H1 (cell line): ENCODE results near the gene ST8SIA2. TPM values are rescaled to one million over a fixed set of nuclear protein-coding genes. Genes with fewer than 3 reads are reported as not detected.

Experiments used
- CTCF ChIA-PET: fragments of 300-600 bp; sonication (Branson Sonifier 250); formaldehyde crosslinking; loops from one replicate; lab custom pipeline; 2021; ENCODE audit not compliant: partially characterized antibody; lab: Charles Lee
- POLR2A ChIA-PET: fragments of 300-600 bp; sonication (Branson Sonifier 250); formaldehyde crosslinking; loops from one replicate; lab custom pipeline; 2021; ENCODE audit warnings: inconsistent platforms; ENCODE audit not compliant: partially characterized antibody; lab: Charles Lee
- DNase-seq, 2 experiments: peaks; one replicate each; pipeline versions ENCODE4 v3.0.0 to v3.0.0-alpha.2; 2010 to 2022; ENCODE audit warnings: low spot score in 2 of 2, low read depth in 1 of 2, mixed read lengths in 1 of 2
- FAIRE-seq: peaks from 2 replicates; lab custom pipeline; 2011; peaks lifted over from hg19 to GRCh38; lab: Jason Lieb, UNC
- H2AFZ ChIP-seq: 2 replicates; pipeline ENCODE4 v1.8.1; 2012; ENCODE audit warnings: low read length, inconsistent platforms
- H2AK5ac ChIP-seq: 2 replicates; pipeline ENCODE4 v1.6.1; 2013; ENCODE audit warnings: low read depth, low read length
- H2BK120ac ChIP-seq: replicated peaks from 2 replicates; pipeline ENCODE3; 2013; ENCODE audit warnings: low read depth, low read length, inconsistent platforms
- H2BK12ac ChIP-seq: 2 replicates; pipeline ENCODE4 v1.6.1; 2013; ENCODE audit warnings: low read depth, low read length
- H2BK15ac ChIP-seq: 2 replicates; pipeline ENCODE4 v1.6.1; 2013; ENCODE audit warnings: low read length
- H2BK20ac ChIP-seq: 2 replicates; pipeline ENCODE4 v1.6.1; 2013; ENCODE audit warnings: low read length
- H2BK5ac ChIP-seq: 2 replicates; pipeline ENCODE4 v1.6.1; 2013; ENCODE audit warnings: low read depth, low read length
- H3K14ac ChIP-seq: 2 replicates; pipeline ENCODE4 v1.6.1; 2013; ENCODE audit warnings: inconsistent platforms; ENCODE audit not compliant: insufficient read length
- H3K18ac ChIP-seq: 2 replicates; pipeline ENCODE4 v1.6.1; 2013; ENCODE audit warnings: low read length; ENCODE audit errors: extremely low read depth
- H3K23ac ChIP-seq: 2 replicates; pipeline ENCODE4 v1.6.1; 2013; ENCODE audit warnings: inconsistent platforms; ENCODE audit not compliant: insufficient read length
- H3K23me2 ChIP-seq: 2 replicates; pipeline ENCODE4 v1.6.1; 2013; ENCODE audit warnings: low read depth, low read length
- H3K27ac ChIP-seq: 2 replicates; pipeline ENCODE4 v1.6.1; 2011; ENCODE audit warnings: low read depth, low read length, inconsistent platforms
- H3K27me3 ChIP-seq, 4 experiments: replicated peaks in 1 of 4; 1 replicate in 1 of 4; 2 replicates in 3 of 4; pipeline versions ENCODE4 v1.6.1 to v1.8.1; 2011 to 2013; ENCODE audit warnings: low read length in 3 of 4, mild to moderate bottlenecking in 3 of 4, inconsistent platforms in 2 of 4, mixed read lengths in 2 of 4, moderate library complexity in 1 of 4; ENCODE audit not compliant: control insufficient read depth in 3 of 4, insufficient read depth in 3 of 4; ENCODE audit errors: extremely low read depth in 1 of 4
- H3K36me3 ChIP-seq, 4 experiments: 2 replicates each; pipeline versions ENCODE4 v1.6.1 to v1.8.1; 2011 to 2013; ENCODE audit warnings: mild to moderate bottlenecking in 4 of 4, low read length in 3 of 4, moderate library complexity in 2 of 4, control low read depth in 1 of 4, inconsistent platforms in 1 of 4; ENCODE audit not compliant: insufficient read depth in 4 of 4, control insufficient read depth in 2 of 4
- H3K4ac ChIP-seq: replicated peaks from 2 replicates; pipeline ENCODE3; 2013; ENCODE audit warnings: low read length, low read depth, mixed read lengths, inconsistent platforms; ENCODE audit not compliant: insufficient read length
- H3K4me1 ChIP-seq, 4 experiments: replicated peaks in 1 of 4; 1 replicate in 1 of 4; 2 replicates in 3 of 4; pipeline versions ENCODE4 v1.6.1 to v1.8.1; 2011 to 2013; ENCODE audit warnings: low read length in 3 of 4, inconsistent platforms in 2 of 4, mixed read lengths in 1 of 4; ENCODE audit not compliant: insufficient read depth in 4 of 4, control insufficient read depth in 3 of 4
- H3K4me2 ChIP-seq, 2 experiments: 2 replicates each; pipeline versions ENCODE4 v1.6.1 to v1.8.1; 2011 to 2013; ENCODE audit warnings: low read depth in 2 of 2, low read length in 2 of 2, control low read depth in 1 of 2, inconsistent platforms in 1 of 2, mild to moderate bottlenecking in 1 of 2; ENCODE audit not compliant: insufficient read depth in 1 of 2
- H3K4me3 ChIP-seq, 4 experiments: fragments of 200-600, 300-600 bp in 1 of 4; sonication (generic), shearing (Covaris generic), sonication (Bioruptor Twin) in 1 of 4; 2 replicates each; pipeline versions ENCODE4 v1.5.1 to v1.8.1; 2011 to 2016; ENCODE audit warnings: low read length in 4 of 4, low read depth in 3 of 4, control low read depth in 2 of 4, inconsistent platforms in 2 of 4, mild to moderate bottlenecking in 2 of 4, mixed read lengths in 1 of 4, moderate library complexity in 1 of 4; ENCODE audit not compliant: insufficient read depth in 2 of 4; ENCODE audit errors: extremely low read depth in 1 of 4
- H3K56ac ChIP-seq: replicated peaks from 2 replicates; pipeline ENCODE3; 2013; ENCODE audit warnings: low read depth, mild to moderate bottlenecking, mixed read lengths, low read length, inconsistent platforms; ENCODE audit not compliant: insufficient read length
- H3K79me1 ChIP-seq: 2 replicates; pipeline ENCODE4 v1.6.1; 2013; ENCODE audit warnings: low read depth, low read length, control low read depth
- H3K79me2 ChIP-seq, 2 experiments: 2 replicates each; pipeline versions ENCODE4 v1.6.1 to v1.8.1; 2012 to 2013; ENCODE audit warnings: low read length in 2 of 2, mild to moderate bottlenecking in 2 of 2, inconsistent platforms in 1 of 2; ENCODE audit not compliant: insufficient read depth in 2 of 2, control insufficient read depth in 1 of 2
- H3K9ac ChIP-seq, 4 experiments: replicated peaks in 1 of 4; 1 replicate in 1 of 4; 2 replicates in 3 of 4; pipeline versions ENCODE4 v1.6.1 to v1.8.1; 2011 to 2013; ENCODE audit warnings: low read depth in 3 of 4, low read length in 3 of 4, control low read depth in 2 of 4, mild to moderate bottlenecking in 2 of 4, moderate library complexity in 2 of 4, inconsistent platforms in 1 of 4; ENCODE audit errors: extremely low read depth in 1 of 4
- H3K9me3 ChIP-seq, 2 experiments: 2 replicates each; pipeline versions ENCODE4 v1.6.1 to v1.8.1; 2012 to 2013; ENCODE audit warnings: mild to moderate bottlenecking in 2 of 2, moderate library complexity in 2 of 2, control low read depth in 1 of 2, inconsistent platforms in 1 of 2, low read depth in 1 of 2, low read length in 1 of 2, mixed read lengths in 1 of 2; ENCODE audit not compliant: insufficient read depth in 2 of 2
- H4K20me1 ChIP-seq, 2 experiments: replicated peaks in 1 of 2; 2 replicates each; pipeline versions ENCODE3 to v1.8.1; 2011 to 2013; ENCODE audit warnings: inconsistent platforms in 2 of 2, low read length in 2 of 2, mild to moderate bottlenecking in 1 of 2; ENCODE audit not compliant: insufficient read depth in 2 of 2, control insufficient read depth in 1 of 2
- H4K5ac ChIP-seq: 2 replicates; pipeline ENCODE4 v1.6.1; 2013; ENCODE audit warnings: low read length, low read depth, mixed read lengths, inconsistent platforms; ENCODE audit not compliant: insufficient read length
- H4K8ac ChIP-seq: 2 replicates; pipeline ENCODE4 v1.8.0; 2013; ENCODE audit warnings: mild to moderate bottlenecking, moderate library complexity, low read length, inconsistent platforms; ENCODE audit not compliant: insufficient read depth; ENCODE audit errors: extremely low read depth
- H4K91ac ChIP-seq: replicated peaks from 2 replicates; pipeline ENCODE3; 2013; ENCODE audit warnings: low read length, mixed read lengths, inconsistent platforms; ENCODE audit not compliant: insufficient read length
- BRCA1 ChIP-seq: IDR thresholded peaks from 2 replicates; pipeline ENCODE4 v1.6.1; 2012; ENCODE audit warnings: low read depth, low read length, improper control_type of control experiment
- CEBPB ChIP-seq: IDR thresholded peaks from 2 replicates; pipeline ENCODE4 v1.6.1; 2012; ENCODE audit warnings: low read depth, low read length
- CHD1 ChIP-seq: IDR thresholded peaks from 2 replicates; pipeline ENCODE4 v1.6.1; 2012; ENCODE audit warnings: low read depth, low read length, improper control_type of control experiment
- CTBP2 ChIP-seq: IDR thresholded peaks from 2 replicates; pipeline ENCODE4 v1.7.0; 2011; ENCODE audit warnings: borderline replicate concordance, mild to moderate bottlenecking, moderate library complexity, mixed read lengths, low read length; ENCODE audit not compliant: insufficient read depth, insufficient read length
- EGR1 ChIP-seq: IDR thresholded peaks from 2 replicates; pipeline ENCODE4 v1.6.1; 2011; ENCODE audit warnings: low read depth, low read length, borderline replicate concordance
- FOSL1 ChIP-seq: IDR thresholded peaks from 2 replicates; pipeline ENCODE4 v1.6.1; 2011; ENCODE audit warnings: mild to moderate bottlenecking, low read depth, low read length, moderate library complexity; ENCODE audit not compliant: insufficient read depth
- HDAC2 ChIP-seq, 2 experiments: fragments of 300-600 bp in 1 of 2; sonication (generic) in 1 of 2; IDR thresholded peaks; 2 replicates each; pipeline ENCODE4 v1.6.1; 2011 to 2012; ENCODE audit warnings: low read depth in 2 of 2, low read length in 2 of 2, mild to moderate bottlenecking in 2 of 2, moderate library complexity in 2 of 2, borderline replicate concordance in 1 of 2, inconsistent platforms in 1 of 2
- KDM4A ChIP-seq: IDR thresholded peaks from one replicate; pipeline ENCODE4 v1.7.1; 2012; ENCODE audit warnings: low read depth, mild to moderate bottlenecking, moderate library complexity, low read length, inconsistent platforms; ENCODE audit not compliant: severe bottlenecking
- PHF8 ChIP-seq: fragments of 200-600 bp; sonication (generic); conservative IDR thresholded peaks from 2 replicates; pipeline ENCODE4 v1.7.1; 2012; ENCODE audit warnings: low read depth, mild to moderate bottlenecking, inconsistent platforms, low read length, moderate library complexity
- RNF2 ChIP-seq: fragments of 200-900, 300-1000 bp; sonication (generic); IDR thresholded peaks from 2 replicates; pipeline ENCODE4 v1.7.1; 2016; ENCODE audit warnings: borderline replicate concordance, low read depth, mild to moderate bottlenecking, antibody characterized with exemption, low read length; ENCODE audit not compliant: poor library complexity, severe bottlenecking; ENCODE audit errors: missing control alignments
- SIX5 ChIP-seq: IDR thresholded peaks from 2 replicates; pipeline ENCODE4 v1.6.1; 2011; ENCODE audit warnings: mild to moderate bottlenecking, low read depth, low read length
- TCF12 ChIP-seq: IDR thresholded peaks from 2 replicates; pipeline ENCODE4 v1.6.1; 2011; ENCODE audit warnings: low read depth, mild to moderate bottlenecking, low read length
- WGBS, 2 experiments: shearing (Covaris generic) in 1 of 2; methylation state at CpG; one replicate each; pipeline versions ENCODE4 v1.1.6 to v1.1.7; 2013 to 2015; ENCODE audit warnings: low lambda C conversion rate in 2 of 2, mixed read lengths in 2 of 2, inconsistent platforms in 1 of 2, low coverage in 1 of 2, missing lambda C conversion rate in 1 of 2; ENCODE audit not compliant: insufficient replicate concordance in 2 of 2, insufficient coverage in 1 of 2, insufficient read length in 1 of 2; ENCODE audit errors: extremely low coverage in 1 of 2, missing lambda C conversion rate in 1 of 2; 5-methylcytosine and 5-hydroxymethylcytosine counted together
- polyA plus RNA-seq, 7 experiments: library from polyadenylated mRNA; depleted of rRNA in 3 of 7; stranded (reverse) in 5 of 7; unstranded in 2 of 7; fragments of >200 nt in 5 of 7; fragments of 200-250 nt in 2 of 7; gene quantifications; 1 replicate in 5 of 7; 2 replicates in 1 of 7; 4 replicates in 1 of 7; pipeline versions ENCODE4 v1.2.1 to v1.2.3, GENCODE V29; 2011 to 2013; ENCODE audit warnings: missing spikeins in 2 of 7, mixed read lengths in 2 of 7
- total RNA-seq: library from RNA; stranded (reverse); fragmentation: NEBNext Ultra II Directional; extraction: Animal tissue kit (Norgen Biotek cat#: 25700); gene quantifications from 2 replicates; pipeline ENCODE4 v1.2.1, GENCODE V29; 2021
- TF ChIP-seq, protein P1 (sequence below): IDR thresholded peaks from 2 replicates; pipeline ENCODE4 v1.6.1; 2012; ENCODE audit warnings: inconsistent platforms

Gene ST8SIA2
- total and polyA plus RNA-seq, 2 of the 8 experiments (the other 6 are each of a cell fraction or from before 2014, with no cell fraction given), result 3.0 to 4.5 TPM

DNA sequence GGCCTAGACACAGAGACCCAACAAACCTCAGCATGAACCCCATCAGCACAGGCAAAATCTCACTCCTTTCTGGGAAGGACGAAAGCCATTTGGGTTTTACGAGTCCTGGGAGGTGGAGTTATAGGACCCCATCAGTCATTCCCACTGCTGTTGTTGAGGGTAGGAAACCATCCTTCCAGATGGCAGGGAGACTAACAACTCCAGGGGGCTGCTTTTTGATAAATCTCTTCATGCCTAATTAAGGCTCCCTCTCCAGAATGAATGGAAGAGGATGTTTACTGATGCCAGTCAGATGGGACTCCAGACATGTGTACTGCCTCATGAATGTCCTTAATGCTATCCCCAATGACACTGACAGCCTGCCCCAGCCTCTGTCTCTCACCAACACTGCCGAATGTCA, 75.3 kb downstream of the ST8SIA2 start:
- H4K8ac ChIP-seq, result no peak overlapping the region
- CTCF ChIA-PET, result interaction anchor here (1.5 kb wide), 1 partner anchor 12 kb away, joined by 5 read pairs; no protein-coding TSS in a partner anchor
- H2BK15ac ChIP-seq, result no peak overlapping the region
- POLR2A ChIA-PET, result no interaction called here
- no peak overlapping the region for H4K5ac ChIP-seq
- no peak for FAIRE-seq
- no peak overlapping the region for H2BK12ac ChIP-seq
- 87% methylated on average over 3 of the region's 3 CpGs; no CpG with 5 or more reads in 1 of the 2 experiments for WGBS, 2 experiments
- TF ChIP-seq EGR1, result no peak
- TF ChIP-seq TCF12, result no peak
- TF ChIP-seq CTBP2, result no peak
- no peak for TF ChIP-seq HDAC2 (IDR thresholded peaks at IDR 0.05; ENCODE audit: borderline replicate concordance in 1 of 2, low read depth in 2 of 2, low read length in 2 of 2)
- no peak for TF ChIP-seq BRCA1
- no peak for TF ChIP-seq CEBPB
- no peak for TF ChIP-seq RNF2
- TF ChIP-seq PHF8, result no peak
- TF ChIP-seq SIX5, result no peak
- TF ChIP-seq CHD1, result no peak
- TF ChIP-seq, protein P1, sequence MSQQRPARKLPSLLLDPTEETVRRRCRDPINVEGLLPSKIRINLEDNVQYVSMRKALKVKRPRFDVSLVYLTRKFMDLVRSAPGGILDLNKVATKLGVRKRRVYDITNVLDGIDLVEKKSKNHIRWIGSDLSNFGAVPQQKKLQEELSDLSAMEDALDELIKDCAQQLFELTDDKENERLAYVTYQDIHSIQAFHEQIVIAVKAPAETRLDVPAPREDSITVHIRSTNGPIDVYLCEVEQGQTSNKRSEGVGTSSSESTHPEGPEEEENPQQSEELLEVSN, result no peak
- TF ChIP-seq KDM4A, result no peak
- no peak for TF ChIP-seq FOSL1
- H2BK20ac ChIP-seq, result no peak overlapping the region
- no peak for DNase-seq
- no peaks in the 10 kb centered on the region for H3K27me3 ChIP-seq
- no peaks in the 10 kb centered on the region for H3K79me2 ChIP-seq
- no peaks in the 10 kb centered on the region for H3K36me3 ChIP-seq
- no peaks in the 10 kb centered on the region for H3K4me1 ChIP-seq
- no peaks in the 10 kb centered on the region for H4K20me1 ChIP-seq
- H3K79me1 ChIP-seq, result no peaks in the 10 kb centered on the region
- no peak overlapping the region for H3K23ac ChIP-seq
- no peak overlapping the region for H3K14ac ChIP-seq
- H2AK5ac ChIP-seq, result no peak overlapping the region
- no peak overlapping the region for H2AFZ ChIP-seq
- no peak overlapping the region for H3K56ac ChIP-seq
- H3K4ac ChIP-seq, result no peak overlapping the region
- no peak overlapping the region for H3K4me3 ChIP-seq
- H4K91ac ChIP-seq, result no peak overlapping the region
- no peak overlapping the region for H3K4me2 ChIP-seq
- H2BK120ac ChIP-seq, result no peak overlapping the region
- H3K23me2 ChIP-seq, result no peaks in the 10 kb centered on the region
- H3K9ac ChIP-seq, result no peak overlapping the region
- no peak overlapping the region for H3K18ac ChIP-seq
- H2BK5ac ChIP-seq, result no peak overlapping the region
- no peaks in the 10 kb centered on the region for H3K9me3 ChIP-seq
- no peak overlapping the region for H3K27ac ChIP-seq
